Measurements from ENCODE around the gene KLHL13.
"Not testable (repeated sequence)": the region's sequence is repeated elsewhere in the genome, so short reads cannot be mapped to it uniquely, and the experiment has no call there.

KLHL13 gene

GRCh38 chrX:118128724-118129123, 12.1 kb upstream of the KLHL13 start:
- Histone ChIP-seq H3K4me3 (ENCODE audit: low read depth, low read length) (no peak overlapping the region), H3K27me3 (ENCODE audit: control insufficient read depth, insufficient read depth, low read length) (peaks cover 2% of the 10 kb centered on the region; the same call in 1 of the 2 replicates), H3K4me1 (ENCODE audit: control insufficient read depth, insufficient read depth, low read length) (no peaks in the 10 kb centered on the region), H3K9me3 (ENCODE audit: control insufficient read depth, insufficient read depth, low read depth, low read length) (no peaks in the 10 kb centered on the region), H3K36me3 (ENCODE audit: control insufficient read depth, insufficient read depth, low read length) (no peaks in the 10 kb centered on the region), H3K9ac (ENCODE audit: low read length) (no peak overlapping the region), H3K27ac (ENCODE audit: low read depth, low read length) (no peak overlapping the region)

- no peak overlapping the region for H3K27ac ChIP-seq (ENCODE audit: low read depth, low read length)
Measured at GRCh38 chrX:118126286-118126685, 9.7 kb upstream of the KLHL13 start.

GRCh38 chrX:118124243-118124642, 7.6 kb upstream of the KLHL13 start:
- H3K9me3 ChIP-seq (ENCODE audit: control insufficient read depth, insufficient read depth, low read depth, low read length); H3K4me1 ChIP-seq (ENCODE audit: control insufficient read depth, insufficient read depth, low read length); H3K27me3 ChIP-seq (ENCODE audit: control insufficient read depth, insufficient read depth, low read length); H3K36me3 ChIP-seq (ENCODE audit: control insufficient read depth, insufficient read depth, low read length); H3K4me3 ChIP-seq (ENCODE audit: low read depth, low read length); H3K27ac ChIP-seq (ENCODE audit: low read depth, low read length); H3K9ac ChIP-seq (ENCODE audit: low read length): not testable (repeated sequence)

More at GRCh38 chrX:118126286-118126685, 9.7 kb upstream of the KLHL13 start:
- Histone ChIP-seq H3K9ac (ENCODE audit: low read length) (no peak overlapping the region), H3K4me1 (ENCODE audit: control insufficient read depth, insufficient read depth, low read length) (no peaks in the 10 kb centered on the region), H3K4me3 (ENCODE audit: low read depth, low read length) (no peak overlapping the region), H3K27me3 (ENCODE audit: control insufficient read depth, insufficient read depth, low read length) (peaks cover 2% of the 10 kb centered on the region; the same call in 1 of the 2 replicates), H3K9me3 (ENCODE audit: control insufficient read depth, insufficient read depth, low read depth, low read length) (no peaks in the 10 kb centered on the region), H3K36me3 (ENCODE audit: control insufficient read depth, insufficient read depth, low read length) (no peaks in the 10 kb centered on the region)

DNA sequence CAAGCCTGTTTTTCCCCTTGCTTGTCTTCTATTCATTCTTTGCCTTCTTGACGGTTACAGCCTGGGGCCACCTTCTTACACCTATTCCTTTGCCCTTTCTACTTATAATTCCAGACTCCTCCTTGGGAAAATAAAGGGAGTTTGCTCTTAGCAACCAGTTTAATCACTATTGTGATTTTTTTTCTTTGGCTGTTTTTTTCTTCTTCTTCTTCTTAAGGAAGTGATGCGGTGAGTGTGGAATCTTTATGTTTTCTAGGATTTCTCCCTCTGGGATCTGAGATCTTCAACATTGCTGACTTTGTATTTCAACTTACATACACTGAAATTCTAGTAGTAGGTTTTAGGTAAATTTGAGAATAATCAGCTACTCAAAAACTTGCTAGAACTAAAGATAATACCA, 1.1 kb upstream of the KLHL13 start:
- no peak overlapping the region for H3K9ac ChIP-seq (ENCODE audit: low read length)
- peak overlapping the region; percentile 92 for H3K4me3 ChIP-seq (ENCODE audit: low read depth, low read length)
- no peaks in the 10 kb centered on the region for H3K9me3 ChIP-seq (ENCODE audit: control insufficient read depth, insufficient read depth, low read depth, low read length)
- peaks cover 8% of the 10 kb centered on the region; the same call in 1 of the 2 replicates for H3K4me1 ChIP-seq (ENCODE audit: control insufficient read depth, insufficient read depth, low read length)
- H3K36me3 ChIP-seq (ENCODE audit: control insufficient read depth, insufficient read depth, low read length) = no peaks in the 10 kb centered on the region
- H3K27me3 ChIP-seq (ENCODE audit: control insufficient read depth, insufficient read depth, low read length) = peaks cover 36% of the 10 kb centered on the region
- H3K27ac ChIP-seq (ENCODE audit: low read depth, low read length) = no peak overlapping the region

DNA sequence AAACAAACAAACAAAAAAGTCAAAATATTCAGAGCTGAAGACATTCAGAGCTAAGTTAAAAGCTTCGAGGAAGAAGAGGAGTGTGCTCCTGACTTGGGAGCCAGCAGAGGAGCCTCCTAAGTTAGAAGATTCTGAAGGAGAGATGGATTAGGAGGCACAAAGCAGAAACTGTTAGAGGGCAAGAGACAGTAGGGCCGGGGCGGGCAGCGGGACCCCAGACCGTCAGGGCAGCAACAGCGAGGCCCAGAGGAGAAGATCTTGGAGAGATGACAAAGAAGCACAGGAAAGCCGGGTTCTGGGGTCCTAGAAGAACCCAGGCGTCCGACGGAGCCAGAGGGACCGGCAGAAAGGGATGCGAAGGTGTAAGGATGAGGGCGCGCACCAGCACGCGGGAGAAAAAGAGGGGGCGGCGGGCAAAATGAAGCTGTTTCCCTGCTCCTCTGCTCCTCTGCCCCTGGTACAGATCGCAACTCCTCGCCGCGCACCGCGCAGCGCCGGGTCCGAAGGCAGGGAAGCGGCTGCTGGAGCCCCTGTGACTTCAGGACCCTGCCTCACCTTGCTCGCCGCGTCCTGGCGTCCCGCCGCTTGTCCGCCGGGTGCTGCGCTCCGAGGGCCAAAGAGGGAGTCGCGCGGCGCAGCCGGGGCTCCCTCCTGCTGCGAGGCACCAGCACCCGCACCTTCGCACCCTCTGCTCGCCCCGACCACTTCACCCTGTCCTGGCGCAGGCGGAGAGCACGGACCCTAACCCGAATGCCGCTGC, 477 bp downstream of the KLHL13 start:
- no peak overlapping the region for H3K27ac ChIP-seq (ENCODE audit: low read depth, low read length)
- peaks cover 8% of the 10 kb centered on the region; the same call in 1 of the 2 replicates for H3K4me1 ChIP-seq (ENCODE audit: control insufficient read depth, insufficient read depth, low read length)
- H3K27me3 ChIP-seq (ENCODE audit: control insufficient read depth, insufficient read depth, low read length) = peaks cover 36% of the 10 kb centered on the region
- peak overlapping the region; percentile 69 for H3K9ac ChIP-seq (ENCODE audit: low read length)
- H3K9me3 ChIP-seq (ENCODE audit: control insufficient read depth, insufficient read depth, low read depth, low read length) = no peaks in the 10 kb centered on the region
- H3K4me3 ChIP-seq (ENCODE audit: low read depth, low read length) = peak overlapping the region; percentile 92
- no peaks in the 10 kb centered on the region for H3K36me3 ChIP-seq (ENCODE audit: control insufficient read depth, insufficient read depth, low read length)

- Histone ChIP-seq H3K27me3 (ENCODE audit: control insufficient read depth, insufficient read depth, low read length) (peaks cover 36% of the 10 kb centered on the region), H3K9ac (ENCODE audit: low read length) (no peak overlapping the region), H3K27ac (ENCODE audit: low read depth, low read length) (no peak overlapping the region), H3K9me3 (ENCODE audit: control insufficient read depth, insufficient read depth, low read depth, low read length) (no peaks in the 10 kb centered on the region), H3K4me3 (ENCODE audit: low read depth, low read length) (no peak overlapping the region), H3K36me3 (ENCODE audit: control insufficient read depth, insufficient read depth, low read length) (no peaks in the 10 kb centered on the region), H3K4me1 (ENCODE audit: control insufficient read depth, insufficient read depth, low read length) (peaks cover 8% of the 10 kb centered on the region; the same call in 1 of the 2 replicates)
Measured at GRCh38 chrX:118114971-118115370, 1.6 kb downstream of the KLHL13 start.

GRCh38 chrX:118109065-118109464, 7.5 kb downstream of the KLHL13 start:
- no peak overlapping the region for H3K9ac ChIP-seq (ENCODE audit: low read length)
- H3K9me3 ChIP-seq (ENCODE audit: control insufficient read depth, insufficient read depth, low read depth, low read length) = no peaks in the 10 kb centered on the region
- no peaks in the 10 kb centered on the region for H3K27me3 ChIP-seq (ENCODE audit: control insufficient read depth, insufficient read depth, low read length)
- no peak overlapping the region for H3K4me3 ChIP-seq (ENCODE audit: low read depth, low read length)
- H3K4me1 ChIP-seq (ENCODE audit: control insufficient read depth, insufficient read depth, low read length) = no peaks in the 10 kb centered on the region
- no peaks in the 10 kb centered on the region for H3K36me3 ChIP-seq (ENCODE audit: control insufficient read depth, insufficient read depth, low read length)
- H3K27ac ChIP-seq (ENCODE audit: low read depth, low read length) = no peak overlapping the region

- no peaks in the 10 kb centered on the region for H3K4me1 ChIP-seq (ENCODE audit: control insufficient read depth, insufficient read depth, low read length)
- H3K27ac ChIP-seq (ENCODE audit: low read depth, low read length) = no peak overlapping the region
- no peak overlapping the region for H3K9ac ChIP-seq (ENCODE audit: low read length)
- H3K4me3 ChIP-seq (ENCODE audit: low read depth, low read length) = no peak overlapping the region
- H3K36me3 ChIP-seq (ENCODE audit: control insufficient read depth, insufficient read depth, low read length) = no peaks in the 10 kb centered on the region
- H3K9me3 ChIP-seq (ENCODE audit: control insufficient read depth, insufficient read depth, low read depth, low read length) = no peaks in the 10 kb centered on the region
- no peaks in the 10 kb centered on the region for H3K27me3 ChIP-seq (ENCODE audit: control insufficient read depth, insufficient read depth, low read length)
Measured at GRCh38 chrX:118108304-118108703, 8.3 kb downstream of the KLHL13 start.

DNA sequence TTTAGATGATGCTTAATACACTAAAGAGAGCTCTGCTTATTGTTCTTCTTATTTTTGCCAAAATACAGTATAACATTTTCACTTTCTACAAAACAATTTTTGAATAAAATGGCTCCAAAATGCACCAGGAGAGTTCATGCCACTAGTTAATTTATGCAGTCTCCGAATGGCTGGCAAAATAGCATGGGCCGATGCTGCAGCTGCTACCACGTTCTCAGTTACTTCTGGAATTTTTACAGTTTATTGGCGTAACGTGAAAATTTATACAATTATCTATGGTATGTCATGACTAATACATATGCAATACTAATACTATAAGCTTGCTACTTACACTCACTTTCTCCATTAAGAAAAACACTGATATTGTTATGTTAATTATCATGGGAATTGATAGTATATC, 16.5 kb downstream of the KLHL13 start:
- Histone ChIP-seq H3K9ac (ENCODE audit: low read length) (no peak overlapping the region), H3K27me3 (ENCODE audit: control insufficient read depth, insufficient read depth, low read length) (no peaks in the 10 kb centered on the region; the same call in 1 of the 2 replicates), H3K4me1 (ENCODE audit: control insufficient read depth, insufficient read depth, low read length) (no peaks in the 10 kb centered on the region), H3K4me3 (ENCODE audit: low read depth, low read length) (no peak overlapping the region), H3K36me3 (ENCODE audit: control insufficient read depth, insufficient read depth, low read length) (no peaks in the 10 kb centered on the region), H3K9me3 (ENCODE audit: control insufficient read depth, insufficient read depth, low read depth, low read length) (no peaks in the 10 kb centered on the region), H3K27ac (ENCODE audit: low read depth, low read length) (no peak overlapping the region)

DNA sequence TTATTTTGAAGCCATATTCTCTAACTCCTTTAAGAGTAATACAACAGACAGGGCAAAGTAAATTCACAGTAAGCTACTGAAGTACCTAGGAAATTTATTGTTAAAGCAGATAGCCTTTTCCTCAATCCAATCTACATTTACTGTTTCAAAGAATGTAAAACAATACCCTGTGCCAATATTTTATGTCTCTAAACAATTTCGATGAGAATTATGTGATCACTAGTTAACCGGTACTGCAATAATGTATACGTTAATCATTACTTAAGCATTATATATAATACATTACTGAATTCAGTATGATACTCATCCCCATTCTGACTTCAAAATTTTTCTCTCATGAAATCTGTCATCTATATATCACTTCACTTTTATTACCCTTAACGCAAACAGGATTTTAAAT, 28.5 kb downstream of the KLHL13 start:
- no peaks in the 10 kb centered on the region for H3K9me3 ChIP-seq (ENCODE audit: control insufficient read depth, insufficient read depth, low read depth, low read length)
- no peaks in the 10 kb centered on the region; the same call in 1 of the 2 replicates for H3K27me3 ChIP-seq (ENCODE audit: control insufficient read depth, insufficient read depth, low read length)
- no peaks in the 10 kb centered on the region for H3K4me1 ChIP-seq (ENCODE audit: control insufficient read depth, insufficient read depth, low read length)
- H3K9ac ChIP-seq (ENCODE audit: low read length) = no peak overlapping the region
- no peaks in the 10 kb centered on the region for H3K36me3 ChIP-seq (ENCODE audit: control insufficient read depth, insufficient read depth, low read length)
- H3K4me3 ChIP-seq (ENCODE audit: low read depth, low read length) = no peak overlapping the region
- H3K27ac ChIP-seq (ENCODE audit: low read depth, low read length) = no peak overlapping the region

DNA sequence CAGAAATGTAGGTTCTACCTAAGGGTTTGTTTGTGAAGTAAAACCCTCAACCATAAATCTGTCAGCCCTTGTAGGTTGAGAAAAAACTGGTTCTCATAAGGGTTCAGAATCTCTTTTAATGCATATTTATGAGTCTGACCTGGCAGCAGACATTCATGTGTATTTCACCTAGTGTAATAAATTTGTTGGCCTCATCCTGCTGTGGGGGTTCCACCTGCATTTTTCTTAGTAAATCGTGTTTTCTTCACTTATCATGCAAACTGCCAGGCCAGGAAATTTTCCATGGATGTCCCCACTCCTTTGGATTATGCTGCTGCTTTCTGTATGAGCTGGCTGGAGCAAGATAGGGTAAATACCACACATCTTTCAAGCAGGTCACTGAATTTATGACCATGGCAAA, 42.4 kb downstream of the KLHL13 start:
- Histone ChIP-seq H3K36me3 (ENCODE audit: control insufficient read depth, insufficient read depth, low read length) (no peaks in the 10 kb centered on the region), H3K9ac (ENCODE audit: low read length) (no peak overlapping the region), H3K4me1 (ENCODE audit: control insufficient read depth, insufficient read depth, low read length) (no peaks in the 10 kb centered on the region), H3K4me3 (ENCODE audit: low read depth, low read length) (no peak overlapping the region), H3K27me3 (ENCODE audit: control insufficient read depth, insufficient read depth, low read length) (no peaks in the 10 kb centered on the region; the same call in 1 of the 2 replicates), H3K27ac (ENCODE audit: low read depth, low read length) (no peak overlapping the region), H3K9me3 (ENCODE audit: control insufficient read depth, insufficient read depth, low read depth, low read length) (no peaks in the 10 kb centered on the region)

Measured in HUES6 (cell line).